Measurements from ENCODE around the gene SOD1.

SOD1 gene

GRCh38 chr21:31668651-31669491, 9.4 kb downstream of the SOD1 start:
- no peak overlapping the region for H3K9ac ChIP-seq (ENCODE audit: low read depth, low read length, poor library complexity)
- H4K8ac ChIP-seq (ENCODE audit: low read depth, low read length), result no peak overlapping the region
- H3K9me3 ChIP-seq (replicated peaks in 1 of 2; ENCODE audit: control insufficient read depth in 2 of 2, insufficient read depth in 1 of 2, low read depth in 1 of 2, low read length in 2 of 2), result no peaks in the 10 kb centered on the region
- H3K27ac ChIP-seq (replicated peaks; ENCODE audit: low read length), result no peak overlapping the region
- no peak overlapping the region for H3K18ac ChIP-seq (ENCODE audit: low read length)
- no peaks in the 10 kb centered on the region for H3K27me3 ChIP-seq (ENCODE audit: control insufficient read depth in 3 of 3, insufficient read depth in 3 of 3, low read depth in 1 of 3, low read length in 3 of 3)
- peaks cover 0 to 5% of the 10 kb centered on the region in 2 donors for H3K4me1 ChIP-seq (ENCODE audit: control insufficient read depth in 2 of 2, insufficient read depth in 1 of 2, low read depth in 1 of 2, low read length in 2 of 2)
- H2AK5ac ChIP-seq (ENCODE audit: low read depth, low read length), result no peak overlapping the region
- WGBS, 2 donors (ENCODE audit: extremely low coverage in 2 of 2, insufficient read length in 2 of 2, insufficient replicate concordance in 1 of 2), result no CpG with 5 or more reads among the region's 2 CpGs
- H2BK120ac ChIP-seq (ENCODE audit: low read depth, low read length), result no peak overlapping the region
- H2BK5ac ChIP-seq (ENCODE audit: low read length), result no peak overlapping the region
- H3K4me3 ChIP-seq (ENCODE audit: low read length in 2 of 2), result no peak overlapping the region
- no peak overlapping the region for H4K91ac ChIP-seq (ENCODE audit: low read depth, low read length, poor library complexity)
- no peak for DNase-seq (ENCODE audit: low spot score)
- H3K14ac ChIP-seq (ENCODE audit: low read length), result no peak overlapping the region
- H2AFZ ChIP-seq (ENCODE audit: low read length), result no peak overlapping the region
- H2BK12ac ChIP-seq (ENCODE audit: low read length), result no peak overlapping the region
- no peak overlapping the region for H3K23ac ChIP-seq (ENCODE audit: low read depth, low read length, poor library complexity)
- no peak overlapping the region for H3K4ac ChIP-seq (ENCODE audit: low read length)
- H2BK15ac ChIP-seq (ENCODE audit: low read length), result no peak overlapping the region
- peaks cover 3% of the 10 kb centered on the region for H3K79me1 ChIP-seq (ENCODE audit: low read depth, low read length)
- H3K36me3 ChIP-seq (replicated peaks in 1 of 2; ENCODE audit: control insufficient read depth in 2 of 2, insufficient read depth in 2 of 2, low read length in 2 of 2), result peaks cover 10 to 98% of the 10 kb centered on the region in 2 donors
- H3K4me2 ChIP-seq (ENCODE audit: insufficient read depth, low read length, poor library complexity, severe bottlenecking), result no peak overlapping the region

GRCh38 chr21:31670070-31670469, 10.6 kb downstream of the SOD1 start:
- Histone ChIP-seq H3K23ac (ENCODE audit: low read depth, low read length, poor library complexity) (no peak overlapping the region), H3K4me3 (ENCODE audit: low read length in 2 of 2) (no peak overlapping the region), H2BK15ac (ENCODE audit: low read length) (no peak overlapping the region), H4K8ac (ENCODE audit: low read depth, low read length) (no peak overlapping the region), H3K4me1 (ENCODE audit: control insufficient read depth in 2 of 2, insufficient read depth in 1 of 2, low read depth in 1 of 2, low read length in 2 of 2) (peaks cover 0 to 5% of the 10 kb centered on the region in 2 donors), H3K9ac (ENCODE audit: low read depth, low read length, poor library complexity) (no peak overlapping the region), H3K18ac (ENCODE audit: low read length) (no peak overlapping the region), H3K36me3 (replicated peaks in 1 of 2; ENCODE audit: control insufficient read depth in 2 of 2, insufficient read depth in 2 of 2, low read length in 2 of 2) (peaks cover 10 to 94% of the 10 kb centered on the region in 2 donors), H3K27ac (replicated peaks; ENCODE audit: low read length) (no peak overlapping the region), H3K79me1 (ENCODE audit: low read depth, low read length) (peaks cover 3% of the 10 kb centered on the region), H2BK5ac (ENCODE audit: low read length) (no peak overlapping the region), H2AFZ (ENCODE audit: low read length) (no peak overlapping the region), H3K4me2 (ENCODE audit: insufficient read depth, low read length, poor library complexity, severe bottlenecking) (no peak overlapping the region), H3K14ac (ENCODE audit: low read length) (no peak overlapping the region), H3K27me3 (ENCODE audit: control insufficient read depth in 3 of 3, insufficient read depth in 3 of 3, low read depth in 1 of 3, low read length in 3 of 3) (no peaks in the 10 kb centered on the region), H2BK120ac (ENCODE audit: low read depth, low read length) (no peak overlapping the region), H2AK5ac (ENCODE audit: low read depth, low read length) (no peak overlapping the region), H2BK12ac (ENCODE audit: low read length) (no peak overlapping the region), H4K91ac (ENCODE audit: low read depth, low read length, poor library complexity) (no peak overlapping the region), H3K4ac (ENCODE audit: low read length) (no peak overlapping the region), H3K9me3 (replicated peaks in 1 of 2; ENCODE audit: control insufficient read depth in 2 of 2, insufficient read depth in 1 of 2, low read depth in 1 of 2, low read length in 2 of 2) (no peaks in the 10 kb centered on the region)
- DNase-seq (ENCODE audit: low spot score), result no peak
- no CpG with 5 or more reads among the region's 6 CpGs for WGBS, 2 donors (ENCODE audit: extremely low coverage in 2 of 2, insufficient read length in 2 of 2, insufficient replicate concordance in 1 of 2)

- peaks cover 0 to 5% of the 10 kb centered on the region in 2 donors for H3K4me1 ChIP-seq (ENCODE audit: control insufficient read depth in 2 of 2, insufficient read depth in 1 of 2, low read depth in 1 of 2, low read length in 2 of 2)
- peaks cover 10 to 88% of the 10 kb centered on the region in 2 donors for H3K36me3 ChIP-seq (replicated peaks in 1 of 2; ENCODE audit: control insufficient read depth in 2 of 2, insufficient read depth in 2 of 2, low read length in 2 of 2)
- no peak overlapping the region for H3K4me3 ChIP-seq (ENCODE audit: low read length in 2 of 2)
- H2BK15ac ChIP-seq (ENCODE audit: low read length), result no peak overlapping the region
- no peak overlapping the region for H2AFZ ChIP-seq (ENCODE audit: low read length)
- no peak overlapping the region for H3K14ac ChIP-seq (ENCODE audit: low read length)
- no peak overlapping the region for H3K18ac ChIP-seq (ENCODE audit: low read length)
- no peak overlapping the region for H2BK5ac ChIP-seq (ENCODE audit: low read length)
- H3K9me3 ChIP-seq (replicated peaks in 1 of 2; ENCODE audit: control insufficient read depth in 2 of 2, insufficient read depth in 1 of 2, low read depth in 1 of 2, low read length in 2 of 2), result no peaks in the 10 kb centered on the region
- WGBS, 2 donors (ENCODE audit: extremely low coverage in 2 of 2, insufficient read length in 2 of 2, insufficient replicate concordance in 1 of 2), result no CpG with 5 or more reads among the region's 12 CpGs
- H4K91ac ChIP-seq (ENCODE audit: low read depth, low read length, poor library complexity), result no peak overlapping the region
- H4K8ac ChIP-seq (ENCODE audit: low read depth, low read length), result no peak overlapping the region
- no peak overlapping the region for H2BK12ac ChIP-seq (ENCODE audit: low read length)
- H3K79me1 ChIP-seq (ENCODE audit: low read depth, low read length), result no peaks in the 10 kb centered on the region
- no peak overlapping the region for H3K4me2 ChIP-seq (ENCODE audit: insufficient read depth, low read length, poor library complexity, severe bottlenecking)
- no peaks in the 10 kb centered on the region for H3K27me3 ChIP-seq (ENCODE audit: control insufficient read depth in 3 of 3, insufficient read depth in 3 of 3, low read depth in 1 of 3, low read length in 3 of 3)
- no peak overlapping the region for H2BK120ac ChIP-seq (ENCODE audit: low read depth, low read length)
- H3K4ac ChIP-seq (ENCODE audit: low read length), result no peak overlapping the region
- DNase-seq (ENCODE audit: low spot score), result no peak
- H3K27ac ChIP-seq (replicated peaks; ENCODE audit: low read length), result no peak overlapping the region
- H3K23ac ChIP-seq (ENCODE audit: low read depth, low read length, poor library complexity), result no peak overlapping the region
- no peak overlapping the region for H3K9ac ChIP-seq (ENCODE audit: low read depth, low read length, poor library complexity)
- H2AK5ac ChIP-seq (ENCODE audit: low read depth, low read length), result no peak overlapping the region
Measured at GRCh38 chr21:31671146-31671716, 11.7 kb downstream of the SOD1 start.

- Histone ChIP-seq H3K4me2 (ENCODE audit: insufficient read depth, low read length, poor library complexity, severe bottlenecking) (no peak overlapping the region), H3K4ac (ENCODE audit: low read length) (no peak overlapping the region), H4K91ac (ENCODE audit: low read depth, low read length, poor library complexity) (no peak overlapping the region), H2BK5ac (ENCODE audit: low read length) (no peak overlapping the region), H3K9ac (ENCODE audit: low read depth, low read length, poor library complexity) (peak overlapping the region; percentile 51), H3K36me3 (replicated peaks in 1 of 2; ENCODE audit: control insufficient read depth in 2 of 2, insufficient read depth in 2 of 2, low read length in 2 of 2) (peaks cover 10 to 84% of the 10 kb centered on the region in 2 donors), H2AK5ac (ENCODE audit: low read depth, low read length) (no peak overlapping the region), H3K27me3 (ENCODE audit: control insufficient read depth in 3 of 3, insufficient read depth in 3 of 3, low read depth in 1 of 3, low read length in 3 of 3) (no peaks in the 10 kb centered on the region), H4K8ac (ENCODE audit: low read depth, low read length) (no peak overlapping the region), H3K27ac (replicated peaks; ENCODE audit: low read length) (no peak overlapping the region), H3K14ac (ENCODE audit: low read length) (no peak overlapping the region), H2AFZ (ENCODE audit: low read length) (no peak overlapping the region), H2BK12ac (ENCODE audit: low read length) (no peak overlapping the region), H3K9me3 (replicated peaks in 1 of 2; ENCODE audit: control insufficient read depth in 2 of 2, insufficient read depth in 1 of 2, low read depth in 1 of 2, low read length in 2 of 2) (no peaks in the 10 kb centered on the region), H3K79me1 (ENCODE audit: low read depth, low read length) (no peaks in the 10 kb centered on the region), H3K4me3 (ENCODE audit: low read length in 2 of 2) (no peak overlapping the region), H3K23ac (ENCODE audit: low read depth, low read length, poor library complexity) (peak overlapping the region; percentile 44), H2BK15ac (ENCODE audit: low read length) (no peak overlapping the region), H3K4me1 (ENCODE audit: control insufficient read depth in 2 of 2, insufficient read depth in 1 of 2, low read depth in 1 of 2, low read length in 2 of 2) (peaks cover 0 to 5% of the 10 kb centered on the region in 2 donors), H2BK120ac (ENCODE audit: low read depth, low read length) (no peak overlapping the region), H3K18ac (ENCODE audit: low read length) (peak overlapping the region; percentile 45)
- no CpG with 5 or more reads among the region's 17 CpGs for WGBS, 2 donors (ENCODE audit: extremely low coverage in 2 of 2, insufficient read length in 2 of 2, insufficient replicate concordance in 1 of 2)
- no peak for DNase-seq (ENCODE audit: low spot score)
Measured at GRCh38 chr21:31671931-31672330, 12.4 kb downstream of the SOD1 start.
